Stimulated activated CD4-positive, alpha-beta T cell treated with anti-CD3 and anti-CD28 coated beads, TNF-alpha, amount 100 ng/mL, for 48 hours (primary cell): ENCODE results near the gene TMEM259.

ENCODE experiments used
- DNase-seq, 3 donors: peaks; one replicate each; pipeline ENCODE4 v3.0.0-alpha.2; 2020; ENCODE audit warnings: low read depth in 3 of 3

TMEM259 gene

DNA sequence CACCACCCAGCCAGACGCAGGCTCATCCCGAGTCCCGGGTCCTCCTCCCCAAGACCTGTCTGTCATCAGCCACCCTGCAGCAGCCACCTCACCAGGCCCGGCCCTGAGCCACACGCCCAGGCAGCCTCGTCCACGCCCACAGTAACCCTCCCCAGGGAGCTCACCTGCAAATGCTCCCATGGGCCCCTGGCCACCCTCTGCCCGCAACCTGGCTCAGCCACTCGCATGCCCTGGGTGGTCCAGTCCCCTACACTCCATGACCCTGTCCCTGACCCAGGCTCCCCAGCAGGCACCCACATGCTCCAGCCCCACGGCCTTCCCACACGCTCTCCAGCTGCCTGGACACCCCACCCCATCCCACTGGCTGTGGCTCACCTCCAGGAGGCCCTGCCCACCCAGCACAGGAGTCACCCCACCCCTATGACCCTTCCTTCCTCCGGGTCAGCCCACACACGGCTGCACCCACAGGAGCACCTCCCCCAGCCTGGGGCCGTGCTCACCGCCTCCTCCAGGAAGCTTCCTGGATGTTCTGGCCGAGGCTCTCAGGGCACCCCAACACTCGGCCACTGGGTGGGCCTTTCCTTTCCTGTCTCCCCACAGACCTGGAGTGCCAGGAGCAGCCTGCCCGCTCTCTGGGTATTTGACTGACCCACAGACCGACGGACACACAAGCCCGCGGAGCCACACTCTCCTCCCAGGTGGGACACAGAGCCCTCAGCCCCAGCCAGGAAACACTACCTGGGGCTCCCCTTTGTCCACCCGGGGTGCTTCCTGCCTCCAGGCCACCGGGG, 3.6 kb downstream of the TMEM259 start:
- DNase-seq = no peak

DNA sequence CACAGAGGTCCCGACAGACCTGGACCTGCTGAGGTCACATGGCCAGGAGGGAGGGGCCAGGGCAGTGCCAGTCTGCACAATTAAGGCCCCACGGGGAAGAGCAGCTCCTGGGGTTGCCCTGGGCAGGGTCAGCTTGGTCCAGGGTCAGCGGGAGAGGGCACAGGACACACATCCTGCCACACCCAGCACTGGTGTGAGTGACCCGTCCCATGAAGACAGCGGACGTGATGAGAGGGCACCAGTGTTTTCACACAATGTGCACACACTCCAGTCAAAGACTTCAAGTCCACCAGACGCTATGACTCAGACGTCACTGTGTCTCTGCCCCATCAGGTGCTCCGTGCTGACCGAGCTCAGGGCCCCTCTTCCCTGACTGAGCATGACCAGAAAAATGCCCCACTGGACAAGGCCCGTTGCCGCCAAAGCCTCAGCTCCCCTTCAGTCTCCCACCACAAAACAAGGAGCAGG, 4.2 kb downstream of the TMEM259 start:
- DNase-seq = no peak

- DNase-seq = no peak
Observed at GRCh38 chr19:1015782-1016646, 4.9 kb downstream of the TMEM259 start.

GRCh38 chr19:1015061-1015781, 5.7 kb downstream of the TMEM259 start:
- DNase-seq = no peak

GRCh38 chr19:1014161-1015060, 6.5 kb downstream of the TMEM259 start:
- no peak for DNase-seq

- DNase-seq = no peak
Observed at GRCh38 chr19:1013218-1013617, 7.7 kb downstream of the TMEM259 start.

DNA sequence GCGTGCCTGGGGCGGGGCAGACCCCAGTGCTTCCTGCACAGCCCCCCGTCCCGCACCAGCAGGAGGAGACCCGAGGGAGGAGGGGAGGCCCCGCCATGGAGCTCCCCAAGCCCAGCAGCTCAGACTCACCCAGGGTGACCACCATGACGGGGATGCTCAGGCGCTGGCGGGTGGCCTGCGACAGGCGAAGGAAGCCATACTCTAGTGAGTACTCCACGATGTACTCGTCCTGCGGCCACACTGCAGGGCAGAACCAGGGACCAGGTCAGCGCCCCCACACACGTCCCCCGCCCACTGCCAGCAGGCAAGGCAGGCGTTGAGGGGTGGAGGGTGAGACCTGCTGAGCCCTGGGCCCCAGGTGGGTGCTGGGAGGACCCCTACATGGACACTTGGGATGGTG, 8.6 kb downstream of the TMEM259 start:
- DNase-seq = no peak

GRCh38 chr19:1011831-1012333, 9.0 kb downstream of the TMEM259 start:
- no peak for DNase-seq

- no peak for DNase-seq
Observed at GRCh38 chr19:1010586-1011510, 10.1 kb downstream of the TMEM259 start.

- no peak for DNase-seq
Observed at GRCh38 chr19:1009981-1010538, 10.9 kb downstream of the TMEM259 start.

GRCh38 chr19:1009041-1009980, 11.6 kb downstream of the TMEM259 start:
- no peak for DNase-seq

DNA sequence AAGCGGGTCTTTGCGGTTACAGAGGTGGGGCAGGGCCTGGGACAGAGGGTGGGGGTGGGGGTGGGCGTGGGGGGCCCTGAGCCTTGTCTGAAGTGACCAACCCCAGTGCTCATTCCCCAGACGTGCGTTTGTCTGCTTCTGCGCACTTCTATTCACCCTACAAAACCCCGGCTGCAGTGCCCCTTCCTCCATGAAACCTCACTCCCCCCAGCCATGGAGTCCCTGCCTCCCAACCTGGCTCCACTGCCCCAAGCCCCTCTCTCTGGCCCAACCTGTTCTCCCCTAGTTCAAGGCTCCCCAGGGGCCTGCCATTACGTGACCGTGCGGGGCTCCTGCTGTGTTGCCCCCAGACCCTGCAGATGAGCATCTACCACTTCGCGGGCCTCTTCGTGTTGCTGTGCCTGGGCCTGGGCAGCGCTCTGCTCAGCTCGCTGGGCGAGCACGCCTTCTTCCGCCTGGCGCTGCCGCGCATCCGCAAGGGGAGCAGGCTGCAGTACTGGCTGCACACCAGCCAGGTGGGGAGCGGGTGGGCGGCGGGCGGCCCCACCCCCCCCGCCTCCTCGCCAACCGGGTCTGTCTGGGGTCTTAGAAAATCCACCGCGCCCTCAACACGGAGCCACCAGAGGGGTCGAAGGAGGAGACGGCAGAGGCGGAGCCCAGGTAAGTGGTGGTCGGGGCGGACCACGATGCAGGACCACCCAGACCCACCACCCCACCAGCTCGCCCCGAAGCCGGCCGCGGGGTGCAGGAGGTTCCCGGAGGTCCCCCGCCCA, 12.5 kb downstream of the TMEM259 start:
- no peak for DNase-seq

- no peak for DNase-seq
Observed at GRCh38 chr19:1007399-1008251, 13.3 kb downstream of the TMEM259 start.

- no peak for DNase-seq
Observed at GRCh38 chr19:1006711-1007398, 14.1 kb downstream of the TMEM259 start.

- no peak for DNase-seq
Observed at GRCh38 chr19:1004803-1005664, 15.9 kb downstream of the TMEM259 start.
